GM12878 (cell line): ENCODE measurements around the gene FBXW7. TPM values are rescaled to one million over a fixed set of nuclear protein-coding genes. Genes with fewer than 3 reads are reported as not detected.

ENCODE experiments used
- ATAC-seq: fragments of 200-7000 bp; cut with Tn5 transposase; 3 replicates; pipeline ENCODE4 v1.9.1; 2020; ENCODE audit warnings: mild to moderate bottlenecking, moderate library complexity
- BruUV-seq: library from RNA; stranded (reverse); fragments of 400-500 nt; replicated peaks from 2 replicates; lab custom pipeline; 2021; lab: Mats Ljungman, UMichigan
- CTCF ChIA-PET: fragments of 300-600 bp; sonication (Branson Sonifier 250); formaldehyde crosslinking; extraction: SDS; loops from one replicate; lab custom pipeline; 2021; ENCODE audit warnings: inconsistent platforms; lab: Yijun Ruan, JAX
- POLR2A ChIA-PET: fragments of 350-600 bp; formaldehyde crosslinking; extraction: SDS; loops from one replicate; lab custom pipeline; 2021; ENCODE audit warnings: inconsistent platforms; lab: Charles Lee
- RAD21 ChIA-PET: fragments of 300-600 bp; sonication (Branson Sonifier 250); formaldehyde crosslinking; loops from one replicate; lab custom pipeline; 2023; ENCODE audit warnings: antibody characterized with exemption; ENCODE audit not compliant: unreplicated experiment; lab: Charles Lee
- SMC1A ChIA-PET: fragments of 300-600 bp; sonication (Branson Sonifier 250); formaldehyde crosslinking; loops from one replicate; lab custom pipeline; 2023; ENCODE audit not compliant: unreplicated experiment, uncharacterized antibody; lab: Charles Lee
- DNase-seq: peaks from one replicate; pipeline ENCODE4 v3.0.0-alpha.2; 2011; ENCODE audit warnings: low read depth, low spot score
- FAIRE-seq: peaks from 3 replicates; lab custom pipeline; 2011; peaks lifted over from hg19 to GRCh38; lab: Jason Lieb, UNC
- H2AFZ ChIP-seq: 2 replicates; pipeline ENCODE4 v1.6.0; 2011; ENCODE audit warnings: low read depth, low read length, control low read depth; ENCODE audit not compliant: control insufficient read depth
- H3K27ac ChIP-seq: 2 replicates; pipeline ENCODE4 v1.5.1; 2011; ENCODE audit warnings: control low read depth; ENCODE audit not compliant: control insufficient read depth, insufficient read depth
- H3K27me3 ChIP-seq, 2 experiments: replicated peaks in 1 of 2; 2 replicates each; pipeline versions ENCODE4 v1.6.0 to v1.6.1; 2011; ENCODE audit warnings: low read length in 1 of 2; ENCODE audit not compliant: control insufficient read depth in 2 of 2, insufficient read depth in 2 of 2
- H3K36me3 ChIP-seq, 2 experiments: 2 replicates each; pipeline ENCODE4 v1.5.1; 2011; ENCODE audit warnings: low read length in 1 of 2; ENCODE audit not compliant: control insufficient read depth in 2 of 2, insufficient read depth in 2 of 2
- H3K4me1 ChIP-seq: 2 replicates; pipeline ENCODE4 v1.6.1; 2011; ENCODE audit warnings: mild to moderate bottlenecking, low read length, moderate library complexity, mixed read lengths; ENCODE audit not compliant: control insufficient read depth, insufficient read depth
- H3K4me2 ChIP-seq: 2 replicates; pipeline ENCODE4 v1.6.0; 2011; ENCODE audit warnings: control low read depth; ENCODE audit not compliant: control insufficient read depth, insufficient read depth
- H3K4me3 ChIP-seq: fragments of 200-600 bp; sonication (generic); 2 replicates; pipeline ENCODE4 v1.5.1; 2016
- H3K79me2 ChIP-seq: 2 replicates; pipeline ENCODE4 v1.6.0; 2011; ENCODE audit warnings: low read length; ENCODE audit not compliant: control insufficient read depth, insufficient read depth
- H3K9ac ChIP-seq: 2 replicates; pipeline ENCODE4 v1.8.0; 2011; ENCODE audit warnings: low read length, control low read depth, mixed read lengths; ENCODE audit not compliant: control insufficient read depth, insufficient read depth
- H3K9me3 ChIP-seq: replicated peaks from 3 replicates; pipeline ENCODE4 v1.5.1; 2011; ENCODE audit warnings: mild to moderate bottlenecking, low read length; ENCODE audit not compliant: control insufficient read depth, insufficient read depth
- H4K20me1 ChIP-seq: 2 replicates; pipeline ENCODE4 v1.6.0; 2011; ENCODE audit not compliant: control insufficient read depth, insufficient read depth
- CBFB ChIP-seq: IDR thresholded peaks from 2 replicates; pipeline ENCODE4 v1.6.1; 2016; ENCODE audit warnings: antibody characterized with exemption, low read depth
- E2F8 ChIP-seq: fragments of 450-650 bp; IDR thresholded peaks from 2 replicates; pipeline ENCODE4 v1.6.1; 2018; ENCODE audit warnings: mild to moderate bottlenecking, low read depth, moderate library complexity; ENCODE audit not compliant: partially characterized antibody
- ETV6 ChIP-seq, 2 experiments: fragments of 450-650 bp in 1 of 2; IDR thresholded peaks in 1 of 2; conservative IDR thresholded peaks in 1 of 2; 2 replicates each; pipeline ENCODE4 v1.6.1; 2014; ENCODE audit warnings: antibody characterized with exemption in 1 of 2, borderline replicate concordance in 1 of 2, low read depth in 1 of 2, mild to moderate bottlenecking in 1 of 2, moderate library complexity in 1 of 2
- POU2F2 ChIP-seq: IDR thresholded peaks from 3 replicates; pipeline ENCODE4 v1.6.1; 2011; ENCODE audit warnings: low read depth, mild to moderate bottlenecking, low read length, borderline replicate concordance
- RUNX3 ChIP-seq: IDR thresholded peaks from 2 replicates; pipeline ENCODE4 v1.6.1; 2012; ENCODE audit warnings: low read length, inconsistent platforms
- SREBF1 ChIP-seq: IDR thresholded peaks from 2 replicates; pipeline ENCODE4 v1.6.1; 2012; ENCODE audit warnings: mild to moderate bottlenecking, low read length
- ZNF207 ChIP-seq: fragments of 450-650 bp; IDR thresholded peaks from 2 replicates; pipeline ENCODE4 v1.6.1; 2014; ENCODE audit warnings: antibody characterized with exemption, mild to moderate bottlenecking, borderline replicate concordance
- ZNF622 ChIP-seq: fragments of 450-650 bp; IDR thresholded peaks from 2 replicates; pipeline ENCODE4 v1.6.1; 2017; ENCODE audit warnings: mild to moderate bottlenecking, inconsistent platforms
- WGBS: methylation state at CpG from one replicate; pipeline ENCODE4 v1.1.6; 2016; ENCODE audit warnings: low lambda C conversion rate; ENCODE audit not compliant: insufficient replicate concordance, insufficient coverage; ENCODE audit errors: missing lambda C conversion rate; 5-methylcytosine and 5-hydroxymethylcytosine counted together
- in situ Hi-C: fragments of 300-500 bp; cut with MboI; formaldehyde crosslinking; loops from 9 replicates; pipeline ENCODE4 v1.14.3; 2018; ENCODE audit warnings: mixed read lengths
- intact Hi-C: fragments of 100-400 bp; cut with micrococcal nuclease; formaldehyde crosslinking; loops from one replicate; pipeline ENCODE4 v1.14.2; 2022; ENCODE audit not compliant: unreplicated experiment
- polyA plus RNA-seq, 11 experiments: library from polyadenylated mRNA; depleted of rRNA in 4 of 11; unstranded in 6 of 11; stranded (reverse) in 5 of 11; fragments of >200 nt; fragmentation: Nextera tagmentation in 4 of 11; fragmentation: Illumina TruSeq in 1 of 11; extraction: Ambion mirVana in 4 of 11; extraction: Trizol in 1 of 11; gene quantifications; 1 replicate in 1 of 11; 2 replicates in 10 of 11; pipeline versions ENCODE4 v1.2.1 to v1.2.3, GENCODE V29; 2011 to 2016; ENCODE audit warnings: inconsistent platforms in 2 of 11, missing spikeins in 2 of 11, low read depth in 1 of 11
- total RNA-seq, 4 experiments: library from RNA; depleted of rRNA in 3 of 4; stranded (reverse); fragments of >200 nt in 3 of 4; fragmentation: Illumina TruSeq in 1 of 4; extraction: Trizol in 1 of 4; gene quantifications; 2 replicates each; pipeline versions ENCODE4 v1.2.1 to v1.2.3, GENCODE V29; 2013 to 2021

FBXW7 gene
- total and polyA plus RNA-seq, 10 of the 15 experiments (the other 5 are each of a cell fraction or from before 2014, with no cell fraction given) = 35.8 to 118 (median 47.2) TPM

DNA sequence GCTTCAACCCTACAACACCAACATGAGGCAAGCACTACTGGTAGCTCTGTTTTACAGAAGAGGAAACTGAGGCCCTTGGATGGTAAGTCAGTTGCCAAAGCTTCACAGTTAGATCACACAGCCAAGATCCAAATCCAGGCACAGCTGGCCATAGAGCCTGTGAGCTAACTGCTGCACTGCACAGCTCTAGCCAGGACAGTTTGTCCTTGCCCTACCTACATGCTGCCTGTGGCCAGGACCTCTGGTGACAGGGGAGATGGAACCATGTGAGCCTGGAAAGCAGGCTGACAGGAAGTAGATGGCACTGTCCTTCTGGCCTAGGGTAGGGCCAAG is 257.8 kb downstream of the FBXW7 start (continued):
- TF ChIP-seq ETV6 (conservative IDR thresholded peaks at IDR 0.05 in 1 of 2, IDR thresholded peaks at IDR 0.05 in 1 of 2; ENCODE audit: borderline replicate concordance in 1 of 2, low read depth in 1 of 2) (no peak), RUNX3 (no peak), CBFB (no peak), POU2F2 (no peak), ZNF207 (no peak), E2F8 (no peak)

- ChIA-PET CTCF (interaction anchor here (0.8 to 2.3 kb wide), 5 partner anchors 8 to 35 kb away, joined by 3 to 9 read pairs (median 3); no protein-coding TSS in a partner anchor), RAD21 (interaction anchor here (1.0 to 3.2 kb wide), 11 partner anchors 9 to 390 kb away, joined by 3 to 28 read pairs (median 6); no protein-coding TSS in a partner anchor)
- DNase-seq = no peak
- no peak overlapping the region for H2AFZ ChIP-seq
- no peaks in the 10 kb centered on the region; the same call in 2 of the 3 replicates for H3K9me3 ChIP-seq
- no peaks in the 10 kb centered on the region; a peak in 1 of 4 replicates for H3K27me3 ChIP-seq
- no peaks in the 10 kb centered on the region for H4K20me1 ChIP-seq
- FAIRE-seq = no peak
- no peak overlapping the region for H3K4me3 ChIP-seq
- no peak overlapping the region for H3K9ac ChIP-seq
- no peak for ATAC-seq
- TF ChIP-seq ZNF622 = no peak
- no peak for TF ChIP-seq SREBF1
- TF ChIP-seq, all 136 proteins: peak for 0
- ChIA-PET SMC1A (interaction anchor here (0.6 to 4.3 kb wide), 26 partner anchors 9 to 533 kb away, joined by 3 to 43 read pairs (median 4); no protein-coding TSS in a partner anchor), POLR2A (interaction anchor here (1.0 to 1.8 kb wide), 4 partner anchors 8 to 97 kb away, joined by 3 to 7 read pairs (median 4); no protein-coding TSS in a partner anchor)
- H3K4me2 ChIP-seq = no peak overlapping the region
- in situ Hi-C loops = no loop called here
- no peaks in the 10 kb centered on the region for H3K79me2 ChIP-seq
- intact Hi-C loops = no loop called here
- WGBS = 34% methylated on average over 5 of the region's 5 CpGs
- H3K36me3 ChIP-seq = no peaks in the 10 kb centered on the region
- BruUV-seq = no TSS peak
- no peak overlapping the region for H3K27ac ChIP-seq
- no peaks in the 10 kb centered on the region for H3K4me1 ChIP-seq
Measured at GRCh38 chr4:152277333-152277732, 258.6 kb downstream of the FBXW7 start.
